Stimulated activated naive B cell treated with anti-CD40 and anti-IgM and Interleukin-4, amounts not matched to agents 10 μg/mL and 1 μg/mL and 100 μg/mL, for 72 hours (primary cell): ENCODE data around the gene CCDC28A.

Source experiments
- ATAC-seq, 2 donors: fragments of 150-1000 bp; cut with Tn5 transposase; replicated peaks; 2 replicates each; pipeline ENCODE4 v1.10.0; 2021; ENCODE audit warnings: moderate library complexity in 1 of 2
- DNase-seq: peaks from one replicate; pipeline ENCODE4 v3.0.0; 2021
- H3K27ac Mint-ChIP-seq: one replicate; pipeline ENCODE4 v1.8.0; 2022; ENCODE audit warnings: mild to moderate bottlenecking, mixed read lengths
- H3K27me3 Mint-ChIP-seq, 2 donors: one replicate each; pipeline ENCODE4 v1.8.0; 2022; ENCODE audit warnings: mixed read lengths in 2 of 2
- H3K36me3 Mint-ChIP-seq, 2 donors: one replicate each; pipeline ENCODE4 v1.8.0; 2022; ENCODE audit warnings: mixed read lengths in 2 of 2, mild to moderate bottlenecking in 1 of 2
- H3K4me1 Mint-ChIP-seq, 2 donors: one replicate each; pipeline ENCODE4 v1.8.0; 2022; ENCODE audit warnings: mixed read lengths in 2 of 2, mild to moderate bottlenecking in 1 of 2
- H3K4me3 Mint-ChIP-seq, 2 donors: one replicate each; pipeline ENCODE4 v1.8.0; 2022; ENCODE audit warnings: mild to moderate bottlenecking in 2 of 2, mixed read lengths in 2 of 2, moderate library complexity in 1 of 2
- H3K9me3 Mint-ChIP-seq, 2 donors: one replicate each; pipeline ENCODE4 v1.8.0; 2022; ENCODE audit warnings: mixed read lengths in 2 of 2, mild to moderate bottlenecking in 1 of 2

CCDC28A gene

GRCh38 chr6:138805016-138805765, 31.6 kb downstream of the CCDC28A start:
- Mint-ChIP-seq H3K27me3 (peaks cover 0 to 8% of the 10 kb centered on the region in 2 donors), H3K36me3 (peaks cover 0 to 1% of the 10 kb centered on the region in 2 donors), H3K27ac (no peak overlapping the region), H3K9me3 (peaks cover 0 to 1% of the 10 kb centered on the region in 2 donors), H3K4me3 (no peak overlapping the region), H3K4me1 (peaks cover 7 to 12% of the 10 kb centered on the region in 2 donors)
- DNase-seq: no peak
- no peak for ATAC-seq

- peak in 1 of 2 donors; percentile 27 for ATAC-seq
Measured at GRCh38 chr6:138806889-138807288, 33.3 kb downstream of the CCDC28A start.

GRCh38 chr6:138809677-138810076, 36.1 kb downstream of the CCDC28A start:
- H3K27ac Mint-ChIP-seq: no peak overlapping the region
- H3K27me3 Mint-ChIP-seq: peaks cover 3 to 8% of the 10 kb centered on the region in 2 donors
- no peaks in the 10 kb centered on the region for H3K36me3 Mint-ChIP-seq
- peaks cover 0 to 1% of the 10 kb centered on the region in 2 donors for H3K9me3 Mint-ChIP-seq
- no peak overlapping the region for H3K4me3 Mint-ChIP-seq
- peaks cover 7 to 12% of the 10 kb centered on the region in 2 donors for H3K4me1 Mint-ChIP-seq
- DNase-seq (no peak), ATAC-seq (no peak)

More at GRCh38 chr6:138806889-138807288, 33.3 kb downstream of the CCDC28A start:
- Mint-ChIP-seq H3K27ac (no peak overlapping the region), H3K4me1 (peaks cover 7 to 12% of the 10 kb centered on the region in 2 donors), H3K36me3 (no peaks in the 10 kb centered on the region), H3K27me3 (peaks cover 0 to 8% of the 10 kb centered on the region in 2 donors), H3K4me3 (no peak overlapping the region), H3K9me3 (peaks cover 0 to 1% of the 10 kb centered on the region in 2 donors)
- no peak for DNase-seq

GRCh38 chr6:138811866-138812265, 38.3 kb downstream of the CCDC28A start:
- no peak overlapping the region for H3K4me3 Mint-ChIP-seq
- peak overlapping the region; percentile 84 for H3K27ac Mint-ChIP-seq
- DNase-seq (no peak), ATAC-seq (no peak)
- H3K4me1 Mint-ChIP-seq: peaks cover 12 to 20% of the 10 kb centered on the region in 2 donors
- no peaks in the 10 kb centered on the region for H3K9me3 Mint-ChIP-seq
- no peaks in the 10 kb centered on the region for H3K36me3 Mint-ChIP-seq
- peaks cover 0 to 3% of the 10 kb centered on the region in 2 donors for H3K27me3 Mint-ChIP-seq

GRCh38 chr6:138814179-138814834, 40.7 kb downstream of the CCDC28A start:
- Mint-ChIP-seq H3K27ac (no peak overlapping the region), H3K4me3 (no peak overlapping the region)

GRCh38 chr6:138815221-138815620, 41.7 kb downstream of the CCDC28A start:
- Mint-ChIP-seq H3K27ac (peak overlapping the region; percentile 25), H3K4me1 (peaks cover 30 to 42% of the 10 kb centered on the region in 2 donors), H3K27me3 (peaks cover 0 to 3% of the 10 kb centered on the region in 2 donors), H3K9me3 (no peaks in the 10 kb centered on the region), H3K36me3 (no peaks in the 10 kb centered on the region), H3K4me3 (no peak overlapping the region)
- ATAC-seq: no peak
- no peak for DNase-seq

More at GRCh38 chr6:138814179-138814834, 40.7 kb downstream of the CCDC28A start:
- Mint-ChIP-seq H3K4me1 (peaks cover 24 to 33% of the 10 kb centered on the region in 2 donors), H3K27me3 (peaks cover 0 to 3% of the 10 kb centered on the region in 2 donors), H3K36me3 (no peaks in the 10 kb centered on the region), H3K9me3 (no peaks in the 10 kb centered on the region)
- ATAC-seq (no peak), DNase-seq (no peak)

GRCh38 chr6:138815797-138816528, 42.4 kb downstream of the CCDC28A start:
- Mint-ChIP-seq H3K27ac (peak overlapping the region; percentile 91), H3K4me1 (peaks cover 32 to 45% of the 10 kb centered on the region in 2 donors)
- no peak for DNase-seq

GRCh38 chr6:138817799-138818198, 44.2 kb downstream of the CCDC28A start:
- peak; percentile 73 for DNase-seq
- Mint-ChIP-seq H3K9me3 (no peaks in the 10 kb centered on the region), H3K4me3 (peak overlapping the region; percentile 43 to 65), H3K36me3 (no peaks in the 10 kb centered on the region), H3K27ac (peak overlapping the region; percentile 99), H3K4me1 (peaks cover 34 to 53% of the 10 kb centered on the region in 2 donors), H3K27me3 (peaks cover 0 to 3% of the 10 kb centered on the region in 2 donors)
- ATAC-seq: peak; percentile 80 to 82

More at GRCh38 chr6:138815797-138816528, 42.4 kb downstream of the CCDC28A start:
- Mint-ChIP-seq H3K9me3 (no peaks in the 10 kb centered on the region), H3K27me3 (peaks cover 0 to 3% of the 10 kb centered on the region in 2 donors), H3K4me3 (no peak overlapping the region), H3K36me3 (no peaks in the 10 kb centered on the region)
- peak; percentile 19 to 24 for ATAC-seq

- Mint-ChIP-seq H3K4me3 (peak overlapping the region; percentile 43 to 65), H3K36me3 (no peaks in the 10 kb centered on the region), H3K9me3 (no peaks in the 10 kb centered on the region), H3K27ac (peak overlapping the region; percentile 99), H3K4me1 (peaks cover 34 to 53% of the 10 kb centered on the region in 2 donors), H3K27me3 (peaks cover 0 to under 1% of the 10 kb centered on the region in 2 donors)
- DNase-seq (peak; percentile 71), ATAC-seq (peak; percentile 73 to 81)
Measured at GRCh38 chr6:138818496-138819194, 45.1 kb downstream of the CCDC28A start.

- H3K27me3 Mint-ChIP-seq: no peaks in the 10 kb centered on the region
Measured at GRCh38 chr6:138821519-138821918, 48.0 kb downstream of the CCDC28A start.

GRCh38 chr6:138824482-138825144, 51.0 kb downstream of the CCDC28A start:
- H3K36me3 Mint-ChIP-seq: no peaks in the 10 kb centered on the region
- H3K27me3 Mint-ChIP-seq: no peaks in the 10 kb centered on the region
- H3K27ac Mint-ChIP-seq: no peak overlapping the region
- ATAC-seq: peak in 1 of 2 donors; percentile 22
- H3K4me3 Mint-ChIP-seq: no peak overlapping the region
- H3K9me3 Mint-ChIP-seq: peaks cover 0 to 4% of the 10 kb centered on the region in 2 donors
- H3K4me1 Mint-ChIP-seq: peaks cover 8 to 17% of the 10 kb centered on the region in 2 donors
- DNase-seq: no peak

More at GRCh38 chr6:138821519-138821918, 48.0 kb downstream of the CCDC28A start:
- Mint-ChIP-seq H3K36me3 (no peaks in the 10 kb centered on the region), H3K9me3 (no peaks in the 10 kb centered on the region), H3K4me1 (peaks cover 30 to 44% of the 10 kb centered on the region in 2 donors), H3K27ac (peak overlapping the region; percentile 59), H3K4me3 (no peak overlapping the region)
- DNase-seq (no peak), ATAC-seq (no peak)

GRCh38 chr6:138830248-138830647, 56.7 kb downstream of the CCDC28A start:
- DNase-seq (no peak), ATAC-seq (no peak)
- Mint-ChIP-seq H3K27me3 (no peaks in the 10 kb centered on the region), H3K27ac (no peak overlapping the region), H3K36me3 (no peaks in the 10 kb centered on the region), H3K4me1 (no peaks in the 10 kb centered on the region), H3K9me3 (peaks cover 0 to 4% of the 10 kb centered on the region in 2 donors), H3K4me3 (no peak overlapping the region)

- Mint-ChIP-seq H3K4me1 (no peaks in the 10 kb centered on the region), H3K36me3 (no peaks in the 10 kb centered on the region), H3K4me3 (no peak overlapping the region), H3K27me3 (no peaks in the 10 kb centered on the region), H3K27ac (no peak overlapping the region), H3K9me3 (no peaks in the 10 kb centered on the region)
- ATAC-seq (no peak), DNase-seq (no peak)
Measured at GRCh38 chr6:138832182-138832581, 58.6 kb downstream of the CCDC28A start.
